NK-92 (cell line): ENCODE data around the gene LILRB4.
"Not testable (repeated sequence)": the region's sequence is repeated elsewhere in the genome, so short reads cannot be mapped to it uniquely, and the experiment has no call there.

ENCODE experiments used
- DNase-seq: peaks from one replicate; lab custom pipeline; 2025; ENCODE audit not compliant: unreplicated experiment; lab: John Stamatoyannopoulos, UW

Gene LILRB4

GRCh38 chr19:54648129-54648528 lies 14.7 kb upstream of the LILRB4 start:
- DNase-seq: no peak

- DNase-seq: no peak
These were observed 12.6 kb upstream of the LILRB4 start for GRCh38 chr19:54650108-54650655.

GRCh38 chr19:54653181-54653809 lies 9.5 kb upstream of the LILRB4 start:
- no peak for DNase-seq

- DNase-seq: no peak
These were observed 8.1 kb upstream of the LILRB4 start for GRCh38 chr19:54654447-54655321.

GRCh38 chr19:54659300-54659699 lies 3.5 kb upstream of the LILRB4 start:
- no peak for DNase-seq

- DNase-seq: no peak
These were observed 2.5 kb upstream of the LILRB4 start for GRCh38 chr19:54660306-54660705.

- DNase-seq: no peak
These were observed 1.8 kb upstream of the LILRB4 start for GRCh38 chr19:54660964-54661363.

GRCh38 chr19:54661846-54662481 lies 821 bp upstream of the LILRB4 start:
- DNase-seq: no peak

GRCh38 chr19:54665530-54665929 lies 2.7 kb downstream of the LILRB4 start:
- DNase-seq: no peak

- no peak for DNase-seq
These were observed 4.4 kb downstream of the LILRB4 start for GRCh38 chr19:54667217-54667616.

- no peak for DNase-seq
These were observed 5.6 kb downstream of the LILRB4 start for GRCh38 chr19:54668353-54668752.

- DNase-seq: no peak
These were observed 8.0 kb downstream of the LILRB4 start for GRCh38 chr19:54670576-54671357.

GRCh38 chr19:54673222-54673621 lies 10.4 kb downstream of the LILRB4 start:
- DNase-seq: no peak

GRCh38 chr19:54674021-54674617 lies 11.3 kb downstream of the LILRB4 start:
- no peak for DNase-seq

GRCh38 chr19:54676210-54676834 lies 13.5 kb downstream of the LILRB4 start:
- DNase-seq: not testable (repeated sequence)

GRCh38 chr19:54677217-54677616 lies 14.4 kb downstream of the LILRB4 start:
- DNase-seq: no peak

GRCh38 chr19:54681596-54681995 lies 18.8 kb downstream of the LILRB4 start:
- DNase-seq: not testable (repeated sequence)

GRCh38 chr19:54682306-54682856 lies 19.6 kb downstream of the LILRB4 start:
- no peak for DNase-seq

GRCh38 chr19:54684527-54684926 lies 21.7 kb downstream of the LILRB4 start:
- DNase-seq: no peak
